Hepatocyte (in vitro differentiated cells): ENCODE results near the gene MECR. TPM values are rescaled to one million over a fixed set of nuclear protein-coding genes. Genes with fewer than 3 reads are reported as not detected.
A peak's percentile ranks its signal among the peaks of the same experiment; 100 is the strongest.

Source experiments
- DNase-seq: peaks from one replicate; pipeline ENCODE4 v3.0.0-alpha.2; 2016; ENCODE audit warnings: low spot score
- H2AFZ ChIP-seq: fragments of 200-600 bp; sonication (generic); 2 replicates; pipeline ENCODE4 v1.6.0; 2016; ENCODE audit warnings: antibody characterized with exemption, mild to moderate bottlenecking
- H3K27ac ChIP-seq: fragments of 200-600 bp; sonication (generic); 2 replicates; pipeline ENCODE4 v1.5.1; 2016; ENCODE audit warnings: mild to moderate bottlenecking
- H3K27me3 ChIP-seq: fragments of 200-600 bp; sonication (generic); 2 replicates; pipeline ENCODE4 v1.6.1; 2016
- H3K36me3 ChIP-seq: fragments of 200-600 bp; sonication (generic); replicated peaks from 2 replicates; pipeline ENCODE4 v1.5.1; 2016; ENCODE audit warnings: low read depth; ENCODE audit not compliant: insufficient read depth
- H3K4me1 ChIP-seq: fragments of 200-600 bp; sonication (generic); 2 replicates; pipeline ENCODE4 v1.5.1; 2016; ENCODE audit warnings: mild to moderate bottlenecking, moderate library complexity; ENCODE audit not compliant: insufficient read depth
- H3K4me2 ChIP-seq: fragments of 200-600 bp; sonication (generic); 2 replicates; pipeline ENCODE4 v1.6.0; 2016
- H3K4me3 ChIP-seq: fragments of 200-600 bp; sonication (generic); 2 replicates; pipeline ENCODE4 v1.5.1; 2016; ENCODE audit warnings: mild to moderate bottlenecking
- H3K79me2 ChIP-seq: fragments of 200-600 bp; sonication (generic); 2 replicates; pipeline ENCODE4 v1.6.0; 2017; ENCODE audit warnings: mild to moderate bottlenecking
- H3K9me2 ChIP-seq: fragments of 200-600 bp; sonication (generic); replicated peaks from 2 replicates; pipeline ENCODE4 v1.6.0; 2017; ENCODE audit warnings: mild to moderate bottlenecking; ENCODE audit not compliant: insufficient read depth
- H3K9me3 ChIP-seq: fragments of 200-600 bp; sonication (generic); 2 replicates; pipeline ENCODE4 v1.5.1; 2016; ENCODE audit warnings: low read depth, mild to moderate bottlenecking
- H4K20me1 ChIP-seq: fragments of 200-600 bp; sonication (generic); 2 replicates; pipeline ENCODE4 v1.6.0; 2016; ENCODE audit warnings: mild to moderate bottlenecking; ENCODE audit not compliant: insufficient read depth, poor library complexity, severe bottlenecking
- EZH2 ChIP-seq: fragments of 200-600 bp; sonication (generic); IDR thresholded peaks from 2 replicates; pipeline ENCODE4 v1.6.1; 2016; ENCODE audit warnings: antibody characterized with exemption, mild to moderate bottlenecking, borderline replicate concordance
- EZH2phosphoT487 ChIP-seq: fragments of 200-600 bp; sonication (generic); IDR thresholded peaks from one replicate; pipeline ENCODE4 v1.6.1; 2018; ENCODE audit warnings: antibody characterized with exemption, mild to moderate bottlenecking, low read depth, moderate library complexity; ENCODE audit not compliant: unreplicated experiment, severe bottlenecking
- WGBS: methylation state at CpG from one replicate; pipeline ENCODE4 v1.1.6; 2016; ENCODE audit warnings: low lambda C conversion rate; ENCODE audit errors: missing lambda C conversion rate; 5-methylcytosine and 5-hydroxymethylcytosine counted together
- polyA plus RNA-seq: library from polyadenylated mRNA; unstranded; fragments of >200 nt; fragmentation: Nextera tagmentation; extraction: Ambion mirVana; gene quantifications from 2 replicates; pipeline ENCODE4 v1.2.1, GENCODE V29; 2016
- total RNA-seq: library from RNA; depleted of rRNA; stranded (reverse); fragments of >200 nt; gene quantifications from 2 replicates; pipeline ENCODE4 v1.2.3, GENCODE V29; 2014
- TF ChIP-seq, protein P1 (sequence below): fragments of 200-600 bp; sonication (generic); IDR thresholded peaks from 2 replicates; pipeline ENCODE4 v1.5.1; 2016; ENCODE audit warnings: antibody characterized with exemption, mild to moderate bottlenecking; ENCODE audit not compliant: poor library complexity

Gene MECR
- total and polyA plus RNA-seq, 2 experiments from 2014 or later, result 14.2 to 35.2 TPM

DNA sequence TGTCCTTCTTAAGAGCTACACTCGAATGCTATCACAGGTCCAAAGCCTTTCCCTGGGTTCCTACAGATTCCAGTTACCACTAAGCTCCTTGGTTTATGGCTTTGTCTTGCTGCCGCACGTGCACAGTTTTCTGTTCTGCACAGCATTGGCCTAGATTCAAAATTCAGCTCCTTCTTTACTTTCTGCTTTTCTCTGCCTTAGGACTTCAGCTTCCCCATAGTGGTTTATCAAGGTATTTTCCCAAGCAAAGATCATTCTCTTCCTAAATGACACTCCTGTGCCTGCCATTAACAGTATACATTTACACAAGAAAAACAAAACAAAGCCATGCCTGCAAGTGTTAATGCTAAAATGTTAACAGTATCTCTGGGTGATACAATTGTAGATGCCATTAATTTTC is 47.4 kb upstream of the MECR start:
- Histone ChIP-seq H3K36me3 (no peaks in the 10 kb centered on the region), H3K4me3 (no peak overlapping the region), H4K20me1 (no peaks in the 10 kb centered on the region), H3K9me2 (no peaks in the 10 kb centered on the region), H3K27ac (no peak overlapping the region), H3K4me1 (no peaks in the 10 kb centered on the region), H3K9me3 (peaks cover 3% of the 10 kb centered on the region), H2AFZ (no peak overlapping the region), H3K4me2 (no peak overlapping the region), H3K79me2 (no peaks in the 10 kb centered on the region), H3K27me3 (no peaks in the 10 kb centered on the region)
- DNase-seq, result no peak
- 86% methylated on average over 3 of the region's 3 CpGs for WGBS
- TF ChIP-seq EZH2phosphoT487, result no peak
- TF ChIP-seq EZH2, result no peak
- TF ChIP-seq, protein P1, sequence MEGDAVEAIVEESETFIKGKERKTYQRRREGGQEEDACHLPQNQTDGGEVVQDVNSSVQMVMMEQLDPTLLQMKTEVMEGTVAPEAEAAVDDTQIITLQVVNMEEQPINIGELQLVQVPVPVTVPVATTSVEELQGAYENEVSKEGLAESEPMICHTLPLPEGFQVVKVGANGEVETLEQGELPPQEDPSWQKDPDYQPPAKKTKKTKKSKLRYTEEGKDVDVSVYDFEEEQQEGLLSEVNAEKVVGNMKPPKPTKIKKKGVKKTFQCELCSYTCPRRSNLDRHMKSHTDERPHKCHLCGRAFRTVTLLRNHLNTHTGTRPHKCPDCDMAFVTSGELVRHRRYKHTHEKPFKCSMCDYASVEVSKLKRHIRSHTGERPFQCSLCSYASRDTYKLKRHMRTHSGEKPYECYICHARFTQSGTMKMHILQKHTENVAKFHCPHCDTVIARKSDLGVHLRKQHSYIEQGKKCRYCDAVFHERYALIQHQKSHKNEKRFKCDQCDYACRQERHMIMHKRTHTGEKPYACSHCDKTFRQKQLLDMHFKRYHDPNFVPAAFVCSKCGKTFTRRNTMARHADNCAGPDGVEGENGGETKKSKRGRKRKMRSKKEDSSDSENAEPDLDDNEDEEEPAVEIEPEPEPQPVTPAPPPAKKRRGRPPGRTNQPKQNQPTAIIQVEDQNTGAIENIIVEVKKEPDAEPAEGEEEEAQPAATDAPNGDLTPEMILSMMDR, result no peak

- TF ChIP-seq, protein P1, result no peak
- TF ChIP-seq EZH2phosphoT487, result no peak
- no peak for TF ChIP-seq EZH2
These were observed 44.7 kb upstream of the MECR start for GRCh38 chr1:29275435-29275834.

DNA sequence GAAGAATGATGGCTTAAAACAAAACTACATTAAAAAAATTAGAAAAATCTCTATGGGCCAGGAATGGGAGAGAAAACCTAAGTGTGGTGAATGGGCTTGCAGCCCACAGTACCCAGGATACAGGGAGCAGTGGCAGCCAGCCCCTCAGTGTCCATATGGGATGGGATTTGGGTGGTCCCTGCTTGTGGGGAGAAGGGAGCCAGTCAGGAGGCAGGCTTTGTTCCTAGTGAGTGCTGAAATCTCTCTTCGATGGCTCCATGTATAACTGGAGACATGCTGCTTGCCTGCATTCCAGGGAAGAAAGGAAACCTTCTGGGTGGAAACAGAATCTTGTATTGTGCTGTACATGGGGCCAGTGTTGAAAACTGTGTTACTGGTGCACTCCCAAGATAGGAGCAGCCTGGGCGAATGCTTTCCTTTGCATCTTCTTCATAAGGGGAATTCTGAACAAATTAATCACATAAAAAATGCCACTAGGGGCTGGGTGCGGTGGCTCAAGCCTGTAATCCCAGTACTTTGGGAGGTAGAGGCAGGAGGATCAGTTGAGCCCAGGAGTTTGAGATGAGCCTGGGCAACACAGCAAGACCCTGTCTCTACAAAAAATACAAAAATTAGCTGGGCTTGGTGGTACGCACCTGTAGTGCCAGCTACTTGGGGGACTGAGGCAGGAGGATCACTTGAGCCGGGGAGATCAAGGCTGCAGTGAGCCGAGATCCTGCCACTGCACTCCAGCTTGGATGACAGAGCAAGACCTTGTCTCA is 41.6 kb upstream of the MECR start:
- H3K4me3 ChIP-seq, result no peak overlapping the region
- no peak overlapping the region for H2AFZ ChIP-seq
- no peaks in the 10 kb centered on the region for H4K20me1 ChIP-seq
- no peaks in the 10 kb centered on the region for H3K36me3 ChIP-seq
- no peaks in the 10 kb centered on the region for H3K79me2 ChIP-seq
- TF ChIP-seq EZH2phosphoT487 (no peak), EZH2 (no peak)
- TF ChIP-seq, protein P1, result no peak
- H3K9me2 ChIP-seq, result no peaks in the 10 kb centered on the region
- H3K27me3 ChIP-seq, result no peaks in the 10 kb centered on the region
- peaks cover 3% of the 10 kb centered on the region for H3K9me3 ChIP-seq
- peak overlapping the region; percentile 61 for H3K4me2 ChIP-seq
- WGBS, result 79% methylated on average over 6 of the region's 6 CpGs
- DNase-seq, result peak; percentile 7
- H3K4me1 ChIP-seq, result peaks cover 23% of the 10 kb centered on the region
- peak overlapping the region; percentile 72 for H3K27ac ChIP-seq

More at GRCh38 chr1:29275435-29275834, 44.7 kb upstream of the MECR start:
- no peaks in the 10 kb centered on the region for H3K9me2 ChIP-seq
- DNase-seq, result no peak
- no peak overlapping the region for H3K4me3 ChIP-seq
- peaks cover 3% of the 10 kb centered on the region for H3K9me3 ChIP-seq
- WGBS, result 95% methylated on average over 14 of the region's 14 CpGs
- H3K36me3 ChIP-seq, result no peaks in the 10 kb centered on the region
- H3K27me3 ChIP-seq, result no peaks in the 10 kb centered on the region
- no peak overlapping the region for H3K27ac ChIP-seq
- H2AFZ ChIP-seq, result no peak overlapping the region
- H4K20me1 ChIP-seq, result no peaks in the 10 kb centered on the region
- H3K4me1 ChIP-seq, result peaks cover 20% of the 10 kb centered on the region
- H3K4me2 ChIP-seq, result no peak overlapping the region
- no peaks in the 10 kb centered on the region for H3K79me2 ChIP-seq
